Brain microvascular endothelial cell (primary cell): ENCODE data around the gene TEAD1.

Experiments
- DNase-seq: peaks from one replicate; pipeline ENCODE4 v3.0.0-alpha.2; 2020
- H3K27ac ChIP-seq: fragments of 250-450 bp; sonication (Bioruptor Pico); 2 replicates; pipeline ENCODE4 v1.5.1; 2020; ENCODE audit warnings: mild to moderate bottlenecking, moderate library complexity
- H3K27me3 ChIP-seq: fragments of 250-450 bp; sonication (Bioruptor Pico); replicated peaks from 2 replicates; pipeline ENCODE4 v1.5.1; 2020; ENCODE audit warnings: mild to moderate bottlenecking
- H3K36me3 ChIP-seq: fragments of 250-450 bp; sonication (Bioruptor Pico); replicated peaks from 2 replicates; pipeline ENCODE4 v1.5.1; 2020; ENCODE audit warnings: mild to moderate bottlenecking
- H3K4me3 ChIP-seq: 2 replicates; pipeline ENCODE4 v1.5.1; 2011; ENCODE audit warnings: low read depth, mild to moderate bottlenecking, control low read depth, low read length, moderate library complexity
- CTCF ChIP-seq: IDR thresholded peaks from 2 replicates; pipeline ENCODE4 v1.5.1; 2011; ENCODE audit warnings: low read depth, mild to moderate bottlenecking, moderate library complexity, low read length, control low read depth, inconsistent platforms; ENCODE audit errors: missing control alignments
- in situ Hi-C: cut with HindIII; loops from 2 replicates; pipeline ENCODE4 v1.10.0; 2017; ENCODE audit warnings: low sequenced_read_pairs, low pct_ligation_motif_present

The TEAD1 gene

GRCh38 chr11:12824281-12825041 lies 150.2 kb downstream of the TEAD1 start:
- in situ Hi-C loops = no loop called here
- Histone ChIP-seq H3K4me3 (no peak overlapping the region), H3K27ac (no peak overlapping the region), H3K27me3 (no peaks in the 10 kb centered on the region), H3K36me3 (no peaks in the 10 kb centered on the region)
- TF ChIP-seq CTCF = no peak
- no peak for DNase-seq

- Histone ChIP-seq H3K27ac (no peak overlapping the region), H3K4me3 (no peak overlapping the region), H3K36me3 (no peaks in the 10 kb centered on the region), H3K27me3 (no peaks in the 10 kb centered on the region)
- in situ Hi-C loops = no loop called here
- TF ChIP-seq CTCF = no peak
- no peak for DNase-seq
Observed at GRCh38 chr11:12826441-12826840, 152.2 kb downstream of the TEAD1 start.

- TF ChIP-seq CTCF = no peak
- in situ Hi-C loops = no loop called here
- Histone ChIP-seq H3K27ac (peak overlapping the region; percentile 45), H3K27me3 (no peaks in the 10 kb centered on the region), H3K4me3 (no peak overlapping the region), H3K36me3 (no peaks in the 10 kb centered on the region)
- DNase-seq = no peak
Observed at GRCh38 chr11:12827369-12827768, 153.1 kb downstream of the TEAD1 start.

GRCh38 chr11:12827929-12828812 lies 153.9 kb downstream of the TEAD1 start:
- in situ Hi-C loops = no loop called here
- Histone ChIP-seq H3K4me3 (peak overlapping the region; percentile 58), H3K27me3 (no peaks in the 10 kb centered on the region), H3K27ac (peak overlapping the region; percentile 45), H3K36me3 (no peaks in the 10 kb centered on the region)
- DNase-seq = peak; percentile 59
- peak; percentile 15 for TF ChIP-seq CTCF

GRCh38 chr11:12829131-12829530 lies 154.9 kb downstream of the TEAD1 start:
- no peak for DNase-seq
- TF ChIP-seq CTCF = no peak
- Histone ChIP-seq H3K36me3 (no peaks in the 10 kb centered on the region), H3K27me3 (no peaks in the 10 kb centered on the region), H3K4me3 (no peak overlapping the region), H3K27ac (peak overlapping the region; percentile 45)
- in situ Hi-C loops = no loop called here
